HTR-8/SVneo (cell line): ENCODE data around the gene NANOS1.
A peak's percentile ranks its signal among the peaks of the same experiment; 100 is the strongest.

Experiments
- DNase-seq: peaks from one replicate; pipeline ENCODE4 v3.0.0; 2011; ENCODE audit warnings: low spot score, mixed read lengths; ENCODE audit not compliant: insufficient read length
- FAIRE-seq: peaks from 2 replicates; lab custom pipeline; 2011; peaks lifted over from hg19 to GRCh38; lab: Jason Lieb, UNC

The NANOS1 gene

GRCh38 chr10:119051775-119052174 lies 22.3 kb downstream of the NANOS1 start:
- FAIRE-seq (no peak), DNase-seq (no peak)

GRCh38 chr10:119055472-119055871 lies 26.0 kb downstream of the NANOS1 start:
- DNase-seq, result no peak
- no peak for FAIRE-seq

GRCh38 chr10:119058010-119058409 lies 28.5 kb downstream of the NANOS1 start:
- DNase-seq (no peak), FAIRE-seq (no peak)

- DNase-seq, result no peak
- no peak for FAIRE-seq
These were observed 30.0 kb downstream of the NANOS1 start for GRCh38 chr10:119059557-119059956.

GRCh38 chr10:119060107-119060506 lies 30.6 kb downstream of the NANOS1 start:
- no peak for DNase-seq
- no peak for FAIRE-seq

- FAIRE-seq (no peak), DNase-seq (no peak)
These were observed 31.8 kb downstream of the NANOS1 start for GRCh38 chr10:119061352-119061751.

GRCh38 chr10:119061926-119062325 lies 32.4 kb downstream of the NANOS1 start:
- FAIRE-seq (no peak), DNase-seq (no peak)

GRCh38 chr10:119070395-119071165 lies 41.1 kb downstream of the NANOS1 start:
- DNase-seq, result no peak

GRCh38 chr10:119073584-119073983 lies 44.1 kb downstream of the NANOS1 start:
- no peak for DNase-seq
- FAIRE-seq, result no peak

More at GRCh38 chr10:119070395-119071165, 41.1 kb downstream of the NANOS1 start:
- FAIRE-seq, result no peak

- no peak for FAIRE-seq
These were observed 49.1 kb downstream of the NANOS1 start for GRCh38 chr10:119078422-119079179.

GRCh38 chr10:119079599-119080520 lies 50.3 kb downstream of the NANOS1 start:
- peak; percentile 72 for DNase-seq
- no peak for FAIRE-seq

More at GRCh38 chr10:119078422-119079179, 49.1 kb downstream of the NANOS1 start:
- no peak for DNase-seq

GRCh38 chr10:119080521-119081259 lies 51.2 kb downstream of the NANOS1 start, which contains the start of gene EIF3A:
EIF3A (minus strand) TSS chr10:119080817; CDS start chr10:119080676, 141 bp downstream.
- peak; percentile 83 for DNase-seq
- FAIRE-seq, result peak; percentile 57
